Stimulated activated CD8-positive, alpha-beta memory T cell treated with anti-CD3 and anti-CD28 coated beads, Interleukin-2, amount 100 ng/mL, for 48 hours (primary cell): ENCODE measurements around the gene GPR32.
"Not testable (repeated sequence)": the region's sequence is repeated elsewhere in the genome, so short reads cannot be mapped to it uniquely, and the experiment has no call there.

Experiments
- DNase-seq, 2 donors: peaks; one replicate each; pipeline ENCODE4 v3.0.0-alpha.2; 2020; ENCODE audit warnings: low read depth in 2 of 2

GPR32 gene

GRCh38 chr19:50783848-50784152, 13.5 kb downstream of the GPR32 start:
- DNase-seq = not testable (repeated sequence)

- DNase-seq = no peak
Observed at GRCh38 chr19:50784710-50785109, 14.4 kb downstream of the GPR32 start.

- no peak for DNase-seq
Observed at GRCh38 chr19:50785329-50785728, 15.1 kb downstream of the GPR32 start.

GRCh38 chr19:50790396-50790795, 20.1 kb downstream of the GPR32 start, which contains the start of gene ACP4:
Gene ACP4, plus strand, starts transcription at chr19:50790415. Its CDS starts 0 bp downstream, at chr19:50790415.
- no peak for DNase-seq

- DNase-seq = no peak
Observed at GRCh38 chr19:50790922-50791467, 20.7 kb downstream of the GPR32 start.

- no peak for DNase-seq
Observed at GRCh38 chr19:50791594-50792271, 21.5 kb downstream of the GPR32 start.

- no peak for DNase-seq
Observed at GRCh38 chr19:50792272-50793250, 22.3 kb downstream of the GPR32 start.

- no peak for DNase-seq
Observed at GRCh38 chr19:50793558-50794065, 23.3 kb downstream of the GPR32 start.

- no peak for DNase-seq
Observed at GRCh38 chr19:50794074-50794875, 24.0 kb downstream of the GPR32 start.

GRCh38 chr19:50794876-50795663, 24.8 kb downstream of the GPR32 start:
- no peak for DNase-seq

- no peak for DNase-seq
Observed at GRCh38 chr19:50795664-50796073, 25.4 kb downstream of the GPR32 start.

- DNase-seq = no peak
Observed at GRCh38 chr19:50796128-50796633, 25.9 kb downstream of the GPR32 start.

- no peak for DNase-seq
Observed at GRCh38 chr19:50796634-50797428, 26.6 kb downstream of the GPR32 start.

- DNase-seq = no peak
Observed at GRCh38 chr19:50797429-50797780, 27.1 kb downstream of the GPR32 start.

- no peak for DNase-seq
Observed at GRCh38 chr19:50797781-50798658, 27.8 kb downstream of the GPR32 start.

GRCh38 chr19:50798659-50799546, 28.6 kb downstream of the GPR32 start:
- DNase-seq = no peak

GRCh38 chr19:50799547-50799851, 29.2 kb downstream of the GPR32 start:
- DNase-seq = no peak

GRCh38 chr19:50801107-50801506, 30.8 kb downstream of the GPR32 start:
- no peak for DNase-seq
